DOHH2 (cell line): Measurements from ENCODE around the gene ZNF891.

Source experiments
- CTCF ChIP-seq: fragments of 200-600 bp; sonication (generic); IDR thresholded peaks from one replicate; pipeline ENCODE4 v1.5.1; 2014; ENCODE audit warnings: antibody characterized with exemption, mild to moderate bottlenecking, low read depth, low read length; ENCODE audit not compliant: poor library complexity, severe bottlenecking
- EZH2phosphoT487 ChIP-seq: fragments of 200-600 bp; sonication (generic); IDR thresholded peaks from 2 replicates; pipeline ENCODE4 v1.6.1; 2017; ENCODE audit warnings: borderline replicate concordance, mild to moderate bottlenecking, antibody characterized with exemption, low read length, moderate library complexity, mixed read lengths

- TF ChIP-seq CTCF, result no peak
- no peak for TF ChIP-seq EZH2phosphoT487
Observed at GRCh38 chr12:133073836-133074235, 56.2 kb downstream of the ZNF891 start.
